HFFc6 (cell line): ENCODE results near the gene RSBN1L. TPM values are rescaled to one million over a fixed set of nuclear protein-coding genes. Genes with fewer than 3 reads are reported as not detected.
A peak's percentile ranks its signal among the peaks of the same experiment; 100 is the strongest.
"Not testable (repeated sequence)": the region's sequence is repeated elsewhere in the genome, so short reads cannot be mapped to it uniquely, and the experiment has no call there.

Experiments
- DNase-seq: peaks from one replicate; pipeline ENCODE4 v3.0.0-alpha.2; 2018
- H3K27ac Mint-ChIP-seq: 2 replicates; pipeline ENCODE4 v1.8.0; 2020; ENCODE audit warnings: mild to moderate bottlenecking, mixed read lengths
- H3K27me3 Mint-ChIP-seq: 2 replicates; pipeline ENCODE4 v1.8.0; 2021; ENCODE audit warnings: mild to moderate bottlenecking, moderate library complexity, mixed read lengths; ENCODE audit not compliant: insufficient read depth
- H3K36me3 Mint-ChIP-seq: 2 replicates; pipeline ENCODE4 v1.8.0; 2021; ENCODE audit warnings: low read depth, mixed read lengths
- H3K4me1 Mint-ChIP-seq: 2 replicates; pipeline ENCODE4 v1.8.0; 2020; ENCODE audit warnings: low read depth, mixed read lengths
- H3K4me3 Mint-ChIP-seq: 2 replicates; pipeline ENCODE4 v1.8.0; 2020; ENCODE audit warnings: mild to moderate bottlenecking, moderate library complexity, mixed read lengths
- H3K9me3 Mint-ChIP-seq: 2 replicates; pipeline ENCODE4 v1.8.0; 2020; ENCODE audit warnings: mild to moderate bottlenecking, mixed read lengths
- CTCF ChIP-seq: fragments of 200-600 bp; sonication (generic); IDR thresholded peaks from 2 replicates; pipeline ENCODE4 v1.5.0; 2021; ENCODE audit warnings: antibody characterized with exemption, mild to moderate bottlenecking
- total RNA-seq, 6 experiments: library from RNA; stranded (reverse); fragmentation: NEBNext Ultra II Directional; extraction: Animal tissue kit (Norgen Biotek cat#: 25700); gene quantifications; 2 replicates in 1 of 6; 3 replicates in 5 of 6; pipeline ENCODE4 v1.2.3, GENCODE V29; 2021

RSBN1L gene
- total RNA-seq, 6 experiments from 2014 or later = 11.2 to 14.0 (median 12.9) TPM

DNA sequence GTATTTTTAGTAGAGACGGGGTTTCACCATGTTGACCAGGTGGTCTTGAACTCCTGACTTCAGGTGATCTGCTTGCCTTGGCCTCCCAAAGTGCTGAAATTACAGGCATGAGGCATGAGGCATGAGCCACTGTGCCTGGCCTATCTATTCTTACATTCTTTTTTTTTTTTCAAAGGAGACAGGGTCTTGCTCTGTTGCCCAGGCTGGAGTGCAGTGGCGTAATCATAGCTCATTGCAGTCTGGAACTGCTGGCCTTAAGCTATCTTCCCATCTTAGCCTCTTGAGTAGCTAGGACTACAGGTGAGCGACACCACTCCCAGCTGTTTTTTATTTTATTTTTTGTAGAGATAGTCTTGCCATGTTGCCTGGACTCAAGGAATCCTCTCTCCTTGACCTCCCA, 20.5 kb downstream of the RSBN1L start:
- Mint-ChIP-seq H3K27ac (no peak overlapping the region), H3K36me3 (peaks cover 9% of the 10 kb centered on the region), H3K27me3 (no peaks in the 10 kb centered on the region; the same call in 1 of the 2 replicates), H3K4me1 (peaks cover 27% of the 10 kb centered on the region), H3K9me3 (no peaks in the 10 kb centered on the region), H3K4me3 (no peak overlapping the region)
- DNase-seq = no peak
- no peak for TF ChIP-seq CTCF

DNA sequence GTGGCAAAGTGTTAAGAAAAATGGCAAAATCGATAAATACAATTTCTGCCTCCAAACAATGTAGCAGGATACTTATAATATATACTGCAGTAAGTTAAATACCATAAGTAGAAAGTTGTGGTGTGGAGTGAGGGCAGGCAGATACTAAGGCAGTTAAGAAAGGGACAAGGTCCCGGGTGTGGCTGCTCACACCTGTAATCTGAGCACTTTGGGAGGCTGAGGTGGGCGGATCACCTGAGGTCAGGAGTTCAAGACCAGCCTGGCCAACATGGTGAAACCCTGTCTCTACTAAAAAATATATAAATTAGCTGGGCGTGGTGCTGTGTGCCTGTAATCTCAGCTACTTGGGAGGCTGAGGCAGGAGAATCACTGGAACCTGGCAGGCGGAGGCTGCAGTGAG, 21.3 kb downstream of the RSBN1L start:
- H3K4me3 Mint-ChIP-seq, H3K36me3 Mint-ChIP-seq, DNase-seq, H3K27ac Mint-ChIP-seq, H3K9me3 Mint-ChIP-seq, H3K27me3 Mint-ChIP-seq: not testable (repeated sequence)
- peaks cover 27% of the 10 kb centered on the region for H3K4me1 Mint-ChIP-seq

GRCh38 chr7:77727527-77727926, 31.3 kb downstream of the RSBN1L start:
- Mint-ChIP-seq H3K36me3 (no peaks in the 10 kb centered on the region), H3K4me3 (peak overlapping the region; percentile 72), H3K9me3 (no peaks in the 10 kb centered on the region), H3K4me1 (peaks cover 38% of the 10 kb centered on the region), H3K27me3 (no peaks in the 10 kb centered on the region), H3K27ac (peak overlapping the region; percentile 87)
- no peak for DNase-seq
- no peak for TF ChIP-seq CTCF

GRCh38 chr7:77727936-77728701, 31.9 kb downstream of the RSBN1L start:
- H3K4me3 Mint-ChIP-seq = peak overlapping the region; percentile 72
- peaks cover 38% of the 10 kb centered on the region for H3K4me1 Mint-ChIP-seq
- peak overlapping the region; percentile 87 for H3K27ac Mint-ChIP-seq
- no peaks in the 10 kb centered on the region for H3K36me3 Mint-ChIP-seq
- no peaks in the 10 kb centered on the region for H3K27me3 Mint-ChIP-seq
- peak; percentile 69 for DNase-seq
- no peaks in the 10 kb centered on the region for H3K9me3 Mint-ChIP-seq
- TF ChIP-seq CTCF = no peak

DNA sequence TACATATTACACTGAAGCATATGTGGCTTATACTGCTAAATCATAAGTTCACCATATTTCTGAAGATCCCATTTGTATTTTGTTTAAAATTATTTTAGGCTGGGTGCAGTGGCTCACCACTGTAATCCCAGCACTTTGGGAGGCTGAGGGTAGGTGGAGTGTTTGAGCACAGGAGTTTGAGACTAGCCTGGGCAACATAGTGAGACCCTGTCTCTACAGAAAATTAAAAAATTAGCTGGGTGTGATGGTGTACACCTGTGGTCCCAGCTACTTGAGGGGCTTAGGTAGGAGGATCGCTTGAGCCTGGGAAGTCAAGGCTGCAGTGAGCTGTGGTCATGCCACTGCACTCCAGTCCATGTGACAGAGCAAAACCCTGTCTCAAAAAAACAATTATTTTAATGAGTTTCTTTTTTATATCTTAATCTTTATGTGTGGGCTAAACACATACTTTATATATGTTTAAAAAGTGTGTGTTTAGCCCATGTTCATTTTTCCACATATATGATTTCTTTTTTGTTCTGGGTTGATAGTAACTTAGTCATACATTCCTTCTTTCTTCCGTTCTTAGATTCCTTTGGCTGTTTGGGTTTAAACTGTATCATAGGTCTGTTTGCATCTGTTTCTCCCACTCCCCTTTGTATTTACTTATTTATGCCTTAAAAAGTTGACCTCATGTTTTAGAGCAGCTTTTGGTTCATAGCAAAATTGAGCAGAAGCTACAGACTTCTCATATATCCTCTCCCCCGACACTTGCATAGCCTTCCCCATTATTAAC, 33.5 kb downstream of the RSBN1L start:
- Mint-ChIP-seq H3K4me3 (peak overlapping the region; percentile 41; the same call in 1 of the 2 replicates), H3K4me1 (peaks cover 38% of the 10 kb centered on the region), H3K36me3 (no peaks in the 10 kb centered on the region), H3K27ac (peak overlapping the region; percentile 87), H3K9me3 (no peaks in the 10 kb centered on the region), H3K27me3 (no peaks in the 10 kb centered on the region)
- no peak for TF ChIP-seq CTCF
- DNase-seq = no peak

GRCh38 chr7:77731716-77732115, 35.5 kb downstream of the RSBN1L start:
- Mint-ChIP-seq H3K27ac (no peak overlapping the region), H3K27me3 (no peaks in the 10 kb centered on the region), H3K9me3 (no peaks in the 10 kb centered on the region), H3K4me1 (peaks cover 46% of the 10 kb centered on the region), H3K36me3 (peaks cover 3% of the 10 kb centered on the region; the same call in 1 of the 2 replicates), H3K4me3 (no peak overlapping the region)
- TF ChIP-seq CTCF = no peak
- DNase-seq = no peak
